GM18870 (cell line): Measurements from ENCODE around the gene FUZ.

Experiments
- ATAC-seq: cut with Tn5 transposase; IDR thresholded peaks from one replicate; pipeline ENCODE4 v1.9.1; 2021; ENCODE audit warnings: moderate library complexity; ENCODE audit not compliant: unreplicated experiment

Gene FUZ

DNA sequence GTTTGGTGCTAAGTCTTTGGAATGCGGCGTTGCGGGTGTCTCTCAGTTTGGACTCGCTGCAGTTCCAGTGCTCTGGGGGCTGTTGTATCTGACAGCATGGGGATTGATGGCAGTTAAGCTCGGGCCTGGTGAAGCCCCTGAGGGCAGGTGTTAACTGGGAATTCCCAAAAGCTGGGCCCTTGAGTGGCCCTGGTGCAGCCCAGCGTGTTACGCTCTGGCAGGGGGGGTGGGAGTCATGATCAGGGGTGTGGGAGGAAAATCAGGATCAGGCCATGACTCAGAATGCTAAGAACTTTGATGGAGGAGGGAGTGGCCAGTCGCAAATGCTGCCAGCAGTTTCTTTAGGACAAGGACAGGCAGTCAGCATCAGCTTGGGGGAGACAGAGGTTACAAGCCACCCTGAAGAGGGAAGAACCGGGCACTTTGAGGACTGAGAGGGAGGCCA is 26.7 kb downstream of the FUZ start:
- ATAC-seq, result no peak

DNA sequence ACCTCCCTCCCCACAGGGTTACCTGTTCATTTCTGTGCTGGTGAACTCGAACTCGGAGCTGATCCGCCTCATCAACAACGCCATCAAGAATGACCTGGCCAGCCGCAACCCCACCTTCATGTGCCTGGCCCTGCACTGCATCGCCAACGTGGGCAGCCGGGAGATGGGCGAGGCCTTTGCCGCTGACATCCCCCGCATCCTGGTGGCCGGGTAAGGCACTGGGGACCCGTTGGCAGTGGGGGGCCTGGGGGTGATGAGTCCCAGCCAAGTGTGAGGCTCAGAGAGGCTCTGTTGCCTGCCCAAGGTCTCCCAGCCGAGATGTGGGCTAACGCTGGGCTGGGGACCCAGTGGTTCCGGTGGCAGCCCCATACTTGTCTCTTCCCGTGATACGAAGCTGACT is 30.6 kb downstream of the FUZ start:
- ATAC-seq, result no peak

DNA sequence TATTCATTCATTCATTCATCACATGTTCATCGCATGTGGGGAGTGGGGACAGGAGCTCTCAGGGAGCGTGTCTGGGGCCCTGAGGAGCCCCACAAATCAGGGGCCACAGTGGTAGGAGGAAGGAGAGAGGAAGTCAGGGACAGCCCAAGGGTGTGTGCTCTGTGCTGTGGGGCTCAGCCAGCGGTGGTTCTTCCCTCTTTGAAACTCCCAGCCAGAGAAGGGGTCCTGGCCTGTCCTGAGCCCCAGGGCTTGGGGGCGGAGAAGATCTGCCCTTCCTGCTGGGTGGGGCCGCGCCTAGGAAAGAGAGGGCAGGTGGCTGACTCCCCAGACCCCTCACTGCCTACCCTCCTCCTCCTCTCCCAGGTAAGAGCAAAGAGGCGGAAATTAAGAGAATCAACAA is 31.7 kb downstream of the FUZ start:
- ATAC-seq, result no peak

DNA sequence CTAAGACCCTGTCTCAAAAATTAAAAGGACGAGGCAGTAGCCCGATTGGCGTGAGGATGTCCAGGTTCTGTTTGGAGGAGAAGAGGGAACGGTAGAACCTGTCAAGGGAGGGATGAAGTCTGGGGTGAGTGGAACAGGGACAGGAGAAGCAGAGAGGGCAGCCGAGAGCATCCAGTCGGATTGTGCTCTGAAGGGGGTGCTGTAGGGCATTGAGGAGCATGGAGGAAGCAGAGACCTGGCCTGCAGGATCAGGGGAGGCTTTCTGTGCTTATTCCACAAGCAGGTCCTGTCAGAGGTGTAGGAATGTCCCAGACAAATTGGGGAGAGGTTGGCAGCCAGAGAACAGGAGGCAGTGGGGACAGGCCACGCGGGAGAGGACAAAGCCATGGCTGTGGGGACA is 32.2 kb downstream of the FUZ start:
- no peak for ATAC-seq

DNA sequence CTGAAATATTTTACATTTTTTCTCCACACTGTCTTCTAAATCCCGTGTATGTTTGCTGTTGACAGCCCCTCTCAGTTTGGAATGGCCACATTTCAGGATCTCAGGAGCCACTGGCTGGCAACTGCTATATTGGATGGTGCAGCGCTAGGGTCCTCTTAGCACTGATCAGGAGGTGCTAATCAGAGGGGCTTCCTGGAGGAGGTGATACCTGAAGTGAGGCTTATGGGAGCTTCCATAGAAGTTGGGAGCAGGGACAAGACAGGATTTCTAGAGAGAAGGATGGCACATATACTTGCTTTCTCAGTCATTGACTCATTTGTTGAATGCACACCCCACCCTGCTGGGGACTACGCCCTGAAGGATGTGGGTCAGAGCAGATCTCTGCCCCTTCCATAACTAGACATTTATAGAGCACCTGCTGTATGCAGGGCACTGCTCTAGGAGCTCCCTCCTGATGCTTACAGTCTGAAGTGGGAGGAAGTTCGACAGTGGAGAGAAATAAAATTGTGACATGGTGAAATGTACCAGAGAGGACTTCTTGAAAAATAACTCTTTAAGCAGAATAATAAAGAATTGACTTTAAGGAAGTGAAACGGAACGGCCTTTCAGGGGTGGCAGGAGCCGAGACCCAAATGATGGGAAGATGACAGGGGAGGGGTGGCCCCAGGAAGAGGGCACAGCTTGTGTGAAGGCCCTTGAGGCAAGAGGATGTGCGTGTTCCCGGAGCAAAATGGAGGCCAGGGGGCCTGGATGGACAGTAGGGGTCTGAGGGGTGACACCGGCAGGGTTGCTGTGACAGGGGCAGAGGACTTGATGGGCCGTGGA is 33.1 kb downstream of the FUZ start:
- no peak for ATAC-seq

DNA sequence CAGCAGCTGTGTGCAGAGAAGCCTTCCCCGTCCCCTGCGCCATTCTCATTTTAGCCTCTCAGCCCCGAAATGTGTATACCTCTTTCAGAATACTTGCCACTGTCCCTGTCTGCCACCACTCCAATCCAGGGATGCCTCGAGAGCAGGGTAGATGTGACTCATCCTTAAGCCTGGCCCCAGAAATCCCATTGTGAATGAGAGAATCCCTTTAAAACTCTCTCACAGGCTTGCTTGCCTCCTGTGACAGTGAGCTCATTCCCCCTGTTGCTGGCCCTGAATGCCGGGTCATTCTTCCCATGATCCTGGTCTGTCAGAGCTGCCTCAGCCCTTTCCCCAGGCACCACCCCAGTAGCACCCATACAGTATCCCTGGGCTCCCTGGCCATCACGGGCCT is 36.7 kb downstream of the FUZ start:
- ATAC-seq, result no peak

DNA sequence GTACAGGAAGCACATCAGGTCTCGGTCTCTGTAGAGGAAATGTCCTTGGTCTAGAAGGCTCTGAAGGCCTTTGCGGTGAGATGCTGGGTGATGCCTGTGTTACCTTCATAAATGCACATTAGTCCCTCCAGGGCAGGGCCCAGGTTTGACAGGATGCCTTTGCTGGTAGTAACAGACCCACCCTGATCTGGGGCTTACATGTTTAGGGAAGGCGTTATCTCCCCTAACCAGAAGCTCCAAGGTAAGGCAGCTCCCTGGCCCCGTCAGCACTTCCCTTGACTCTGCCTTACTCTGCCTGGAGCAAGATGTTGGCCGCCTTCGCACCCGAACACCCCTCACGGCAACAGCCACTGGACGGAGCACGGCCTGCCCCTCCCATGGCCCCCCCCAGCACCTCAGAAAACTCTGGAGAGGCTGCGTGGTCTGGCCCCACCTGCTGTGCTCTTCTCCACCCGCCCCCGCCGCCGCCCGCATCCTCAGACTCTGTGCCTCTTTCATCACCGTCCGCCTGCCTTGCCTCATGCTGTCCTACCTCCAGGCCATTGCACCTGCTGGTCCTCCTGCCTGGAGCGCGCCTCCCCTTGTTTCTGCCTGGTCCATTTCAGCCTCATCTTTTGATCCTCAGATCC is 37.2 kb downstream of the FUZ start:
- ATAC-seq, result no peak

DNA sequence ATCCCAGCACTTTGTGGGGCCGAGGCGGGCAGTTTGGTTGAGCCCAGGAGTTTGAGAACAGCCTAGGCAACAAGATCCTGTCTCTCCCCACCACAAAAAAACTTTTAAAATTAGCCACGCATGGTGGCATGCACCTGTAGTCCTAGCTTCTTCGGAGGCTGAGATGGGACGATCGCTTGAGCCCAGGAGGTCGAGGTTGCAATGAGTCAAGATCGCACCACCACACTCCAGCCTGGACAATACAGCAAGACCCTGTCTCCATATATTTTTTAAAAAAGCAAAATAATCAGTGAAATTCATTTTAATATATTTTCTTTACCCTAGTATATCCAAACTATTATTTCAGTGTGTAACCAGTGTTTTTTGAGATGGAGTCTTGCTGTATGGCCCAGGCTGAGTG is 38.1 kb downstream of the FUZ start:
- no peak for ATAC-seq

DNA sequence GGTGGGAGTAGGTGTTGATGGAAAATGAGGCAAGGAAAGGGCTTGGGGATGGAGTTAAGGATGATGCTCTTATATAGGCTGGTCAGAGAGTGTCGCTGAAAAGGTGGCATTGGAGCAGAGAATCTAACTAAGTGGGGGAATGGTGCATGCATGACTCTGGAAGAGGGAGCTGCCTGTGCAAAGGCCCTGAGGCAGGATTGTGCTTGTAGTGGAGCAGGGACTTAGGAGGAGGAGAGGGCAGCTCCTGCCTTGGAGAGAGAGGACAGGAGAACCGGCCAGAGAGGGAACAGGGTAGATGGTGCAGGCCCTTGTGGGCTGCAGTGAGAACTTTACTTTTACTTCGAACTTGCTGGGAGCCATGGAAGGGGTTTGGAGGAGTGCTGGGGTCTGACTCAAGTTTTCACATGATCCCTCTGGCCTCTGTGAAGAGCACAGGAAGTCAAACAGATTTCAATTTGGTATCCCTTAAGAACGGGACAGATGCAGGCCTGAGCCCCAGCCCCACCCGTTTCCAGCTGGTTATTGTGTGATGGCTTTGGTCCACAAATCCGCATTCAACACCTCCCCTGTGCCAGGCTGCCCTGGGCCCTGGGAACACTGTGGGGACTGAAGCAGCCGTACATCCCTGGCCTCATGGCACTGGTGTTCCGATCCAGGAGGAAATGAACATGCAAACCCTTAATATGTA is 39.3 kb downstream of the FUZ start:
- ATAC-seq, result no peak

DNA sequence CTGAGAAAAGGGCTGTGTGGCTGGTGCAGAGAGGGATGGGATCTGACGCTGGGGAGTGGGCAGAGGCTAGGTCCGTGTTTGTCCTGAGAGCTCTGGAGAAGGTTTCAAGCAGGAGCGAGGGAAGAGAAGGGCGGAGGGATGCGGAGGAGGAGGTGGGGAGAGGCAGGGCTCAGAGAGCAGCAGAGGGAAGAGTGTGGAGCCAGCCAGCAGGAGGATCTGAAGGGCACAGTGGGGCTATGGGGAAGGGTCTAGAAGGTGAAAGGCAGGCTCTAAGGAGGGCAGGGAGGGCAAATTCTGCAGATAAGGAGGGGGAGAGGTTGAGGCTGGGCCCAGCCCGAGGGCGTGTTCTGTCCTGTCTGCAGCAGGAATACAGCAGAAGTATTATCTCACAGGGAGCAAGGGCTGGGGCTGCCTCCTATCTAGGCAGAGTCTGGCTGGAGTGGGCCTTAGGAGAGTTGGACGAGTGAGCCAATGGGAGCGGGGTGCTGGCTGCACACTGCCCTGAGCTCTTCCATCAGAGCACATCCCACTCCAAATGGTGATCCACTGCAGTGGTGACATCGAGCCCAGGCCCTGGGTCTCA is 40.2 kb downstream of the FUZ start:
- ATAC-seq, result no peak

DNA sequence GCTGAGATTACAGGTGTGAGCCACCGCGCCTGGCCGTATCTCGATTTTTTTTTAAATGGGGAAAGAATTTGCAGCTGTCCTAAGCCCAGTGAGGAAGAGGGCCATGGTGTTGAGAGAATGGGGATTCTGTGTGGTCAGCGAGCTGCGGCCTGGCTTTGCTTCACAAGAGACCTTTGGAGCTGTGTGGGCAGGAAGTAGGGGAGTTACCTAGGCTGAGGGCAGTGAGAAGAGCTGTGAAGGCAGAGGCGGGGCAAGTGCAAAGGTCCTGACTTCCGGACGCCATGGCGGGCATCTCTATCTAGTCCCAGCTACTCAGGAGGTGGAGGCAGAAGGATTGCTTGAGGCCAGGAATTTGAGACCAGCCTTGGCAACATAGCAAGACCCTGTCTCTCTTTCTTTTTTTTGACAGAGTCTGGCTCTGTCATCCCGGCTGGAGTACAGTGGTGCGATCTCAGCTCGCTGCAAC is 41.4 kb downstream of the FUZ start:
- no peak for ATAC-seq

DNA sequence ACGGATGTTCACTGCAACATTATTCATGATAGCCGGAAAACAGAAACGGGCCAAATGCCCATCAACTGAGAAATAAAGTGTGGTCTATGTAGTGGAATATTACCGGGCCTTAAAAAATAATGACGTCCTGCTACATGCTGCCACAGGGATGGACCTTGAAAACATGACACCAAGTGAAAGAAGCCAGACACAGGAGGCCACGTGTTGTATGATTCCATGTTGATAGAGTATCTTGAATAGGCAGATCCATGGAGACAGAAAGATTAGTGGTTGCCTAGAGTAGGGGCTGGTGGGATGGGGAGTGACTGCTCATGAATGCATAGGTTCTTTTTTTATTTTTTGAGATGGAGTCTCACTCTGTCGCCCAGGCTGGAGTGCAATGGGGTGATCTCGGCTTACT is 42.6 kb downstream of the FUZ start:
- ATAC-seq, result no peak

DNA sequence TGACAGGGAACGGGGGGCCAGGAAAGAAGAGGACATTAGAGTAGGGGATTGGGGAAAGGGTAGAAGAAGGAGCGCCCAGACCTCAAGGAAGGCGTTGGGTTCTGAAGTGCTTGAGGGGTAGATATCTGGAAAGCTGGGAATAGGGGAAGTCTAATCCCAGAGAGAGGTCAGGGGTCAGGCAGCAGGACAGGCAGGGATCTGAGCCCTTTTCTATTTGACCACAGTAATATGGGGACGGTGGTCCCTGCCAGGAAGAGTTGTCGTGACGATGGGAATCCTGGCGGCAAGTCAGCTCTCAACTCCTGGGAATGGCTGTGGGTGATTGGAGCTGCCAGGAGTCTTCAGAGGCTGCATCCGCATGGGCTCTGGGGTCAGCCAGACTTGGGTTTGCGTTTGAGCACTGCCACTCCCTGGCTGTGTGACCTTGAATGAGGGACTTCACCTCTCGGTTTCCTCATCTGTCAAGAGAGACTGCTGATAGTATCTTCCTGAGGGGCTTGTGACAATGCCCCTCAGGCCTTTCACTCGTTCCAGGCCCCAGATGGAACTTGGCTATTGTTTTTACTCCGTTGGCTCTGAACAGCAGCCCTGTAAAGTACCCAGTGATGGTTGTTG is 45.0 kb downstream of the FUZ start:
- no peak for ATAC-seq

DNA sequence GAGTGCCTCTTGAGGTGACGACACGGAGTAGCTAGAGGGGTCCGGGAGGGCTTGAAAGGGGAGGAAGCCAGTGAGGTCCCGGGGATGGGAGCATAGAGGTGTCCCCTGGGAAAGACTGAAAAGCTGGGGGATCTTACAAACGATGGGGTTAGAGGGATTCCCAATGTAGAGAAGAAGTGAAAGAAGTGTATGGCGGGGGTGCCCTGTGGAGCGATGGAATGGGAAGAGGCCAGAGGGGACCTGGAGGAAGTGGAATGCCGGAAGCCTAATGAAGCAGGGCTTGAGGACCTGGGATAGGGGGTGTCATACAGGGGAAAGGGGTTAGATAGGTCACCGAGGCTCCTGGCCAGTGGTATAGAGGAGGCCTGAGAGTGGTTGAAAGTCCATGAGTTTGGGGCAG is 45.7 kb downstream of the FUZ start:
- no peak for ATAC-seq

DNA sequence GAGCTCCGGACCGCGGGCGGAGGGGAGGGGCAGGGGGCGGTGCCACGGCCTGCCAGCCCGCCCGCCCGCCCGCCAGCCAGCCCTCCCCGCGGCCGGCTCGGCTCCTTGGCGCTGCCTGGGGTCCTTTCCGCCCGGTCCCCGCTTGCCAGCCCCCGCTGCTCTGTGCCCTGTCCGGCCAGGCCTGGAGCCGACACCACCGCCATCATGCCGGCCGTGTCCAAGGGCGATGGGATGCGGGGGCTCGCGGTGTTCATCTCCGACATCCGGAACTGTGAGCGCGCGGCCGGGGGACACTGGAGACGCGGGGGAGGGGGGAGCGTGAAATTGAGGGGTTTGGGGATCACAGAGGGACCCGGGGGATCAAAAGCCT is 46.2 kb downstream of the FUZ start, which contains the start of gene AP2A1:
AP2A1 (plus strand) TSS at position 72 of the 370 bp plus-strand sequence; CDS start at position 205, 133 bp downstream.
- no peak for ATAC-seq

DNA sequence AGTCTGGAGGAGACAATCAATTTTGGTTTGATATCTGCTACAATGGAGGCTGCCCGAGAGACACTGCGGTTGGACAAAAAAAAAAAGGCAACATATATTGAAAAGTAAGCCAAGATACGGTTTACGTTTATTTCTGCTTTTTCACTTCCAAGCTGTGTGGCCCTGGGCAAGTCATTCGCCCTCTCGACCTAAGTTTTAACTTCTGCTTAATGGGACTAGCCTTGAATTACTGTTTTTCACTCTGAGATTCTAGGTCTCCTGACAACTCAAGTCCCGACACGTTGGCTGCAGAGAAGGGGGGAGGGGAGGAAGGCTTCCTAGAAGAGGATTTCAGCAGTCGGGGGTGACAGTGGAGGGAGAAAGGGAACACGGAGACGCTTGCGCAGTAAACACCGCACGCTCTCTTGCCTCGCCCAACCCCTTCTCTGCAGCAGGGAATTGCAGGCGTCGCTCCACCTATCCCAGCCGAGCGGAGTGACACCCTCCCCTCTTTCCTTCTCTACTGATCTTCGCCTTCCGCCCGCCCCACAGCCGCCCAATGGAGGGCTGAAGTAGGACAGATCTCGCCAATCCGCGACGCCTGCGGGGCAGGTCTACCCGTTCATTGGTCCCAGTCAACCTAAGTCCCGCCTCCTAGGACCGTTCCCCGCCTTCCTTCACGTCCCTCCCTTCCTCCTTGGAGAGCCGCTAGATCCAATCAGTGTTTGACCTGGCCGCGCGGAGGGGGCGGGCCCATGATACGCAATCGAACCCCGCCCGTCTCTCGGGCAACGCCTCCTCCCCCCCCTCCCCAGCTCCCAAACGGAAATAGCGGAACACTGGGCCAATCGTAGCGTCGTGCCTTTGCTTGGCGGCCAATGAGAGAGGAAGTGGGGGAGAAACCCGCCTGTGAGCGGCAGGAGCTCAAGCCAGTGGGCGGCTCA is 46.8 kb downstream of the FUZ start:
- ATAC-seq, result peak; percentile 95

DNA sequence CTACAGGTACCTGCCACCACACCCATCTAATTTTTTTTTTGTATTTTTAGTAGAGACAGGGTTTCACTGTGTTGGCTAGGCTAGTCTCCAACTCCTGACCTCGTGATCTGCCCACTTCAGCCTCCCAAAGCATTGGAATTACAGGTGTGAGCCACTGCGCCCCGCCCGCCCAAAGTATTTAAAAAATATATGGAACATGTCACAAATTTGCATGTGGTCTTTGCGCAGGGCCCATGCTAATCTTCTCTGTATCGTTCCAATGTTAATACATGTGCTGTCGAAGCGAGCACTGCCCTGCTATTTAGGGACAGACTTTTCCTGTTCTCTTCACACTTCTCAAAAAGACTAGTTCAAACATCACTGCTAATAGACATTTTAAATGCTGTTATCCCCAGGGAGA is 48.8 kb downstream of the FUZ start:
- no peak for ATAC-seq

DNA sequence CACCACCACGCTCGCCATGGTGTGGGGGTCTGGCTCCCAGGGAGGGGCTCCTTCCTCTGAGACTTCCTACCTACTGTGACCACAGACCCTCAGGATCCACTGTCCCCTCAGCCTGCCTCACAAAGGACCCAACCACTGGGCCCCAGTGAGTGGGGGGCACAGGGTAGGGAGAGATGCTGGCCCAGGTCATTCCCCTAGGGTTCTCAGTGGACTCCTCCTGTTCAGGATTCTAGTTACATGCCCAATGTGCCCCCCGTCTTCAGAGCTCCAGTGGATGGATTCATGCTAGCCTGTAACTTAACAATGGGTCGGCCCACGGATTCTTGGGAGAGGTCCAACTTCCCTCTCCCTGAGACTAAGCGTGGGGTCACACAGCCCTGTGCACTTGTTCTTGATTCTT is 49.9 kb downstream of the FUZ start, which contains the start of gene TSKS:
TSKS (minus strand) TSS at position 77 of the 400 bp plus-strand sequence; CDS start at position 18, 59 bp downstream.
- ATAC-seq, result no peak

DNA sequence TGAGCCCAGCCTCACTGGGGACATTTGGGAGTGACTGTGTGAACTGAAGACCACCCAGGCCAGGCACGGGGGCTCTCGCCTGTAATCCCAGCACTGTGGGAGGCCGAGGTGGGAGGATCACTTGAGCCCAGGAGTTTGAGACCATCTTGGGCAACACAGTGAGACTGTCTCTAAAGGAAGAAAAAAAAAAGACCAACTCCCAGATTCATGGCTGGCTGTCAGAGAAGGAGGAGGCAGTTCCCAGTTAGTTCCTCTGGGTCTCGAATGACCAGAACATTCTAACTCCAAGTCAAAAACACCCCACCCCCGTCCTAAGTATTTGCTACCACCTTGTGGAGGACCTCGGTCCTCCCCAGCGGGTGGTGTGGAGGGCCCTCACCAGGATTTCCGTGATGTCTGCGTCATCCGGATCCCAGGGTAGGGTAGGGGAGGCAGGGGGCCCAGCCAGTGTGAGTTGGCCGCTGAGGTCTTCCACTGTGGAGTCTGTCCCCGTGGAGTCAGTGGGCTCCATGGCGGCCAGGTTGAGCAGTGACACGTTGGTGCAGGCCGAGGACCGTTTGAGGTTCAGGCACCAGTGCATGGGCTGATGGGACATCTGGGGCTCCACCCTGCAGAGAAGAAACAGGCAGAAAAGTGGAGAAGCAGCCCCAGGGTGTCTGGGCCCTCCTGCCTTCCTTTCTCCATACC is 51.3 kb downstream of the FUZ start:
- ATAC-seq, result no peak
